Spleen (tissue), 7 donors: Measurements from ENCODE around the gene IMMP1L.

Experiments
- CTCF ChIP-seq, 11 experiments: fragments of 200-600 bp in 7 of 11; fragments of 450-650 bp in 4 of 11; sonication (generic) in 4 of 11; IDR thresholded peaks in 8 of 11; conservative IDR thresholded peaks in 3 of 11; 1 replicate in 7 of 11; 2 replicates in 4 of 11; pipeline versions ENCODE4 v1.4.0 to v1.8.0; 2016 to 2021; ENCODE audit warnings: antibody characterized with exemption in 11 of 11, inconsistent platforms in 4 of 11, mild to moderate bottlenecking in 1 of 11
- POLR2A ChIP-seq, 3 donors: fragments of 450-650 bp; IDR thresholded peaks; one replicate each; pipeline ENCODE4 v1.5.1; 2017; ENCODE audit warnings: antibody characterized with exemption in 3 of 3, mild to moderate bottlenecking in 1 of 3
- POLR2AphosphoS5 ChIP-seq, 3 donors: sonication (generic); formaldehyde crosslinking; IDR thresholded peaks; one replicate each; pipeline ENCODE4 v1.5.1; 2017; ENCODE audit warnings: antibody characterized with exemption in 3 of 3
- donor health status: DM: no; HTN: no; CAD: no; lungs with moderate emphysema.
- donor health status: DM: no; HTN: no; CAD: no.
- donor health status: DM: no; HTN: no; CAD: no.

DNA sequence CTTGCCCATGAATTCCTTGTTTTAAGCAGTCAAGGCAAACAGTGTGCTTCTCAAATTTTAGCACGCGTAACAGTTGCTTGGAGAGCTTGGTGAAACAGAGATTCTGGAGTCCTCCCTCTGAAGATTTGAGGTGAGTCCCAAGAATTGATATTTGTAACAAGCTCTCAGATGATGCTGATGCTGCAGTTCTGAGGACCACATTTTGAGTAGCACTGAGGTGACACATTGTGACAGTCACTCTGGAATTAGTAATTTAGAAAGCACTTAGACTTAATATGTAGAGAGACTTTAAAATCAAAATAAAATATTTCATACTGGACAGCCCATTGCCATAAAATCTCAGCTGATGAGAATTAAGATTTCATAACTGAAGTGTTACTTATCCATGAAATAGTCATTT is 101.2 kb downstream of the IMMP1L start:
- TF ChIP-seq CTCF (IDR thresholded peaks at IDR 0.05 in 8 of 11, conservative IDR thresholded peaks at IDR 0.05 in 3 of 11) (no peak), POLR2AphosphoS5 (IDR thresholded peaks at IDR 0.05) (no peak), POLR2A (IDR thresholded peaks at IDR 0.05) (no peak)
